GM23248 (cell line): ENCODE results near the gene ADM5.

Experiments used
- EZH2 ChIP-seq: fragments of 200-600 bp; sonication (generic); IDR thresholded peaks from 2 replicates; pipeline ENCODE4 v1.6.1; 2018; ENCODE audit warnings: antibody characterized with exemption, mild to moderate bottlenecking; ENCODE audit not compliant: insufficient read depth, poor library complexity, severe bottlenecking
- EZH2phosphoT487 ChIP-seq: fragments of 200-600 bp; sonication (generic); IDR thresholded peaks from 2 replicates; pipeline ENCODE4 v1.6.1; 2018; ENCODE audit warnings: antibody characterized with exemption, moderate library complexity, mild to moderate bottlenecking, low read depth; ENCODE audit not compliant: insufficient read depth

GRCh38 chr19:49676136-49676783, 13.1 kb upstream of the ADM5 start:
- TF ChIP-seq EZH2 (no peak), EZH2phosphoT487 (no peak)
